Stimulated activated CD8-positive, alpha-beta memory T cell treated with anti-CD3 and anti-CD28 coated beads, Interleukin-7, amount 100 ng/mL, for 1 hour (primary cell): Measurements from ENCODE around the gene LACTBL1.

Experiments
- DNase-seq, 2 donors: peaks; one replicate each; pipeline ENCODE4 v3.0.0-alpha.2; 2020; ENCODE audit warnings: low read depth in 2 of 2

The LACTBL1 gene

GRCh38 chr1:22913421-22914141 is 59.1 kb downstream of the LACTBL1 start:
- DNase-seq: no peak

- no peak for DNase-seq
Measured at GRCh38 chr1:22912311-22912710, 60.4 kb downstream of the LACTBL1 start.

- no peak for DNase-seq
Measured at GRCh38 chr1:22910986-22911651, 61.5 kb downstream of the LACTBL1 start.

GRCh38 chr1:22910286-22910685 is 62.4 kb downstream of the LACTBL1 start:
- DNase-seq: no peak

- no peak for DNase-seq
Measured at GRCh38 chr1:22908880-22909426, 63.7 kb downstream of the LACTBL1 start.

GRCh38 chr1:22907528-22907927 is 65.1 kb downstream of the LACTBL1 start:
- DNase-seq: no peak

GRCh38 chr1:22906968-22907367 is 65.7 kb downstream of the LACTBL1 start:
- DNase-seq: no peak

- no peak for DNase-seq
Measured at GRCh38 chr1:22903113-22903512, 69.6 kb downstream of the LACTBL1 start.
